Caco-2 (cell line): Measurements from ENCODE around the gene RAB5B. TPM values are rescaled to one million over a fixed set of nuclear protein-coding genes. Genes with fewer than 3 reads are reported as not detected.
"Not testable (repeated sequence)": the region's sequence is repeated elsewhere in the genome, so short reads cannot be mapped to it uniquely, and the experiment has no call there.

Experiments used
- BruUV-seq: library from RNA; stranded (reverse); fragments of 400-500 nt; replicated peaks from 2 replicates; lab custom pipeline; 2021; lab: Mats Ljungman, UMichigan
- CTCF ChIA-PET: fragments of 300-600 bp; sonication (Branson Sonifier 250); formaldehyde crosslinking; loops from one replicate; lab custom pipeline; 2022; ENCODE audit warnings: antibody characterized with exemption; lab: Charles Lee
- POLR2A ChIA-PET: fragments of 300-600 bp; sonication (Branson Sonifier 250); formaldehyde crosslinking; loops from one replicate; lab custom pipeline; 2022; ENCODE audit warnings: antibody characterized with exemption; lab: Charles Lee
- DNase-seq, 2 experiments: peaks; one replicate each; pipeline versions ENCODE4 v3.0.0 to v3.0.0-alpha.2; 2020 to 2022
- H3K27me3 ChIP-seq: replicated peaks from 2 replicates; pipeline ENCODE4 v1.6.0; 2011; ENCODE audit warnings: low read length; ENCODE audit not compliant: control insufficient read depth, insufficient read depth
- H3K36me3 ChIP-seq: 2 replicates; pipeline ENCODE4 v1.5.1; 2011; ENCODE audit warnings: low read length; ENCODE audit not compliant: control insufficient read depth, insufficient read depth
- H3K4me1 ChIP-seq: fragments of 250-450 bp; sonication (Bioruptor Pico); 2 replicates; pipeline ENCODE4 v1.5.1; 2020; ENCODE audit warnings: mild to moderate bottlenecking
- H3K4me3 ChIP-seq: 2 replicates; pipeline ENCODE4 v1.5.1; 2011; ENCODE audit warnings: low read depth, mild to moderate bottlenecking, control low read depth, low read length
- H3K9me3 ChIP-seq: fragments of 250-450 bp; sonication (Bioruptor Pico); 2 replicates; pipeline ENCODE4 v1.5.1; 2020; ENCODE audit warnings: mild to moderate bottlenecking, moderate library complexity
- H3K27ac Mint-ChIP-seq: one replicate; pipeline ENCODE4 v1.8.0; 2022; ENCODE audit warnings: mixed read lengths; ENCODE audit not compliant: unreplicated experiment
- H3K27me3 Mint-ChIP-seq: one replicate; pipeline ENCODE4 v1.8.0; 2022; ENCODE audit warnings: mixed read lengths; ENCODE audit not compliant: insufficient read depth, unreplicated experiment
- H3K36me3 Mint-ChIP-seq: one replicate; pipeline ENCODE4 v1.8.0; 2022; ENCODE audit warnings: mild to moderate bottlenecking, mixed read lengths; ENCODE audit not compliant: insufficient read depth, unreplicated experiment
- H3K4me1 Mint-ChIP-seq: one replicate; pipeline ENCODE4 v1.8.0; 2022; ENCODE audit warnings: low read depth, mixed read lengths; ENCODE audit not compliant: unreplicated experiment
- H3K4me3 Mint-ChIP-seq: one replicate; pipeline ENCODE4 v1.8.0; 2022; ENCODE audit warnings: mild to moderate bottlenecking, moderate library complexity, mixed read lengths; ENCODE audit not compliant: unreplicated experiment
- H3K9me3 Mint-ChIP-seq: one replicate; pipeline ENCODE4 v1.8.0; 2022; ENCODE audit warnings: mixed read lengths; ENCODE audit not compliant: unreplicated experiment
- CTCF ChIP-seq, 2 experiments: fragments of 200-600 bp in 1 of 2; IDR thresholded peaks; 1 replicate in 1 of 2; 2 replicates in 1 of 2; pipeline versions ENCODE4 v1.5.1 to v1.8.0; 2011 to 2022; ENCODE audit warnings: antibody characterized with exemption in 1 of 2, control low read depth in 1 of 2, inconsistent platforms in 1 of 2, low read depth in 1 of 2, low read length in 1 of 2, mild to moderate bottlenecking in 1 of 2, moderate library complexity in 1 of 2; ENCODE audit not compliant: insufficient read depth in 1 of 2, severe bottlenecking in 1 of 2, unreplicated experiment in 1 of 2
- intact Hi-C: fragments of 100-400 bp; cut with micrococcal nuclease; formaldehyde crosslinking; loops from one replicate; pipeline ENCODE4 v1.10.0; 2022; ENCODE audit not compliant: unreplicated experiment
- total RNA-seq: library from RNA; stranded (reverse); gene quantifications from 2 replicates; pipeline ENCODE4 v1.2.3, GENCODE V29; 2022

The RAB5B gene
- total RNA-seq, 1 experiment from 2014 or later = 107 TPM

- Histone ChIP-seq H3K4me1 (peaks cover 28% of the 10 kb centered on the region), H3K4me3 (peak overlapping the region; percentile 92), H3K27me3 (no peaks in the 10 kb centered on the region), H3K9me3 (no peaks in the 10 kb centered on the region), H3K36me3 (peaks cover 2% of the 10 kb centered on the region)
- Mint-ChIP-seq H3K4me1 (peaks cover 16% of the 10 kb centered on the region), H3K27me3 (no peaks in the 10 kb centered on the region), H3K4me3 (no peak overlapping the region), H3K9me3 (no peaks in the 10 kb centered on the region), H3K36me3 (peaks cover 52% of the 10 kb centered on the region), H3K27ac (no peak overlapping the region)
- ChIA-PET POLR2A (interaction anchor here (0.5 to 3.0 kb wide), 23 partner anchors 8 to 292 kb away, joined by 3 to 23 read pairs (median 5); partner anchors contain the start of genes DNAJC14, ORMDL2, PMEL and PYM1), CTCF (interaction anchor here (0.6 to 2.1 kb wide), 20 partner anchors 8 to 517 kb away, joined by 3 to 37 read pairs (median 5); partner anchors contain the start of genes DGKA, DNAJC14, ESYT1 and ORMDL2)
- intact Hi-C loops = loop anchor here (5.0 kb wide), 1 partner anchor 663 kb away; no protein-coding TSS in a partner anchor
- BruUV-seq = no TSS peak
- DNase-seq = peak; percentile 66 to 67
- no peak for TF ChIP-seq CTCF (IDR thresholded peaks at IDR 0.05; ENCODE audit: insufficient read depth in 1 of 2, low read depth in 1 of 2, low read length in 1 of 2, severe bottlenecking in 1 of 2, unreplicated experiment in 1 of 2)
Observed at GRCh38 chr12:55974308-55974730, 441 bp downstream of the RAB5B start.

GRCh38 chr12:55978393-55978792, 4.5 kb downstream of the RAB5B start:
- no TSS peak for BruUV-seq
- Histone ChIP-seq H3K27me3 (no peaks in the 10 kb centered on the region), H3K36me3 (peaks cover 2% of the 10 kb centered on the region; the same call in 1 of the 2 replicates), H3K4me1 (peaks cover 5% of the 10 kb centered on the region; the same call in 1 of the 2 replicates), H3K9me3 (no peaks in the 10 kb centered on the region), H3K4me3 (no peak overlapping the region)
- no peak for DNase-seq
- Mint-ChIP-seq H3K36me3 (peaks cover 39% of the 10 kb centered on the region), H3K27ac (no peak overlapping the region), H3K4me1 (peaks cover 6% of the 10 kb centered on the region), H3K27me3 (no peaks in the 10 kb centered on the region), H3K9me3 (no peaks in the 10 kb centered on the region), H3K4me3 (no peak overlapping the region)
- no peak for TF ChIP-seq CTCF (IDR thresholded peaks at IDR 0.05; ENCODE audit: insufficient read depth in 1 of 2, low read depth in 1 of 2, low read length in 1 of 2, severe bottlenecking in 1 of 2, unreplicated experiment in 1 of 2)
- CTCF ChIA-PET = no interaction called here
- intact Hi-C loops = no loop called here
- POLR2A ChIA-PET = no interaction called here

GRCh38 chr12:55979069-55979468, 5.2 kb downstream of the RAB5B start:
- no peaks in the 10 kb centered on the region for H3K27me3 Mint-ChIP-seq
- POLR2A ChIA-PET = no interaction called here
- no TSS peak for BruUV-seq
- Histone ChIP-seq H3K27me3 (no peaks in the 10 kb centered on the region), H3K9me3 (no peaks in the 10 kb centered on the region), H3K4me1 (peaks cover 5% of the 10 kb centered on the region; the same call in 1 of the 2 replicates), H3K36me3 (peaks cover 2% of the 10 kb centered on the region; the same call in 1 of the 2 replicates), H3K4me3 (no peak overlapping the region)
- H3K9me3 Mint-ChIP-seq = no peaks in the 10 kb centered on the region
- H3K4me1 Mint-ChIP-seq = peaks cover 6% of the 10 kb centered on the region
- TF ChIP-seq CTCF (IDR thresholded peaks at IDR 0.05; ENCODE audit: insufficient read depth in 1 of 2, low read depth in 1 of 2, low read length in 1 of 2, severe bottlenecking in 1 of 2, unreplicated experiment in 1 of 2) = no peak
- CTCF ChIA-PET = no interaction called here
- intact Hi-C loops = no loop called here
- no peak overlapping the region for H3K27ac Mint-ChIP-seq
- peaks cover 46% of the 10 kb centered on the region for H3K36me3 Mint-ChIP-seq
- H3K4me3 Mint-ChIP-seq = no peak overlapping the region
- DNase-seq = no peak

- H3K4me1 ChIP-seq, H3K27ac Mint-ChIP-seq, H3K27me3 ChIP-seq, intact Hi-C loops, H3K36me3 ChIP-seq, H3K9me3 ChIP-seq, BruUV-seq, H3K4me3 Mint-ChIP-seq, H3K27me3 Mint-ChIP-seq, H3K9me3 Mint-ChIP-seq, DNase-seq, H3K4me1 Mint-ChIP-seq, H3K4me3 ChIP-seq: not testable (repeated sequence)
- ChIA-PET CTCF (interaction anchor here (0.7 to 1.3 kb wide), 5 partner anchors 8 to 50 kb away, joined by 3 to 5 read pairs (median 4); partner anchors contain the start of genes RAB5B and SUOX), POLR2A (interaction anchor here (1.4 kb wide), 1 partner anchor 8 kb away, joined by 7 read pairs; the partner anchor contains the start of gene RAB5B)
- H3K36me3 Mint-ChIP-seq = peaks cover 65% of the 10 kb centered on the region
Observed at GRCh38 chr12:55981882-55982281, 8.0 kb downstream of the RAB5B start.
